Measurements from ENCODE around the gene NR4A1. TPM values are rescaled to one million over a fixed set of nuclear protein-coding genes. Genes with fewer than 3 reads are reported as not detected.

Gene NR4A1
- total and polyA plus RNA-seq, 2 of the 13 experiments (the other 11 are each of a cell fraction or from before 2014, with no cell fraction given): 5.7 to 15.2 TPM

DNA sequence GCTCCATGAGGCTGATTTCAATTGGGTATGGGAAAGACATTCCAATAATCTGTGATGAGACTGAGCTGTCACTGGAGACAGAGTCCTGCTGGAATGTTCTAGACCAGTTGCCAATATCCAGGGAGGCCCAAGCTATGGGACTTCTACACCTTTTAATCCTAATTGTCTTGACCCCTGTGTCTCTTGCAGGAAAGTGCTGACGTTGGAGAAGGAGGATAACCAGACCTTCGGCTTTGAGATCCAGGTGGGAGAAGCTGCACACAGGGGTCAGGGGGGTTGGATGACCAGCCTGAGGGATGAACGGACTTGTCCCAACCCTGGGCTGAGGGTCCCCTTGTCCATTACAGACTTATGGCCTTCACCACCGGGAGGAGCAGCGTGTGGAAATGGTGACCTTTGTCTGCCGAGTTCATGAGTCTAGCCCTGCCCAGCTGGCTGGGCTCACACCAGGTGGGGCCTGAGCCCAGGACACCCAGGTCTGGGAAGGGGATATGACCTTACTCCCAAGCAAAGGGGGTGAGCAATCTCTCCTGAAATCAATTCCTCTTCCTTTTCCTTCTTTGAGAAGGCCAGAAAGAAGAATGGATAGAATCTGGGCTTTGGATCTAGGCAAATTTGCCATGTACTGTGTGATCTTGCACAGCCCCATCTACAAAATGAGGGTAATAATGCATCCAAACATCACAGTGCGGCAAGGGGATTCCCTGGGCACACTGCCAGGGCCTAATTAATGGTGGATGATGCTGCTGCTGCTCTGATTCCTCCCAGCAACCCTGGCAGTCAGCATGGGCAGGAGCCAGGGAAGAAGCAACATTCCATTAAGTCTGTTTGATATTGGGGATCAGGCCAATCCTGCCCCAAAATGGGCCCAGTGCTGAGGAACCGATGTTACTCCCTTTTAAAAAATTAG is 40.3 kb upstream of the NR4A1 start (continued):
- TF ChIP-seq, protein P1, sequence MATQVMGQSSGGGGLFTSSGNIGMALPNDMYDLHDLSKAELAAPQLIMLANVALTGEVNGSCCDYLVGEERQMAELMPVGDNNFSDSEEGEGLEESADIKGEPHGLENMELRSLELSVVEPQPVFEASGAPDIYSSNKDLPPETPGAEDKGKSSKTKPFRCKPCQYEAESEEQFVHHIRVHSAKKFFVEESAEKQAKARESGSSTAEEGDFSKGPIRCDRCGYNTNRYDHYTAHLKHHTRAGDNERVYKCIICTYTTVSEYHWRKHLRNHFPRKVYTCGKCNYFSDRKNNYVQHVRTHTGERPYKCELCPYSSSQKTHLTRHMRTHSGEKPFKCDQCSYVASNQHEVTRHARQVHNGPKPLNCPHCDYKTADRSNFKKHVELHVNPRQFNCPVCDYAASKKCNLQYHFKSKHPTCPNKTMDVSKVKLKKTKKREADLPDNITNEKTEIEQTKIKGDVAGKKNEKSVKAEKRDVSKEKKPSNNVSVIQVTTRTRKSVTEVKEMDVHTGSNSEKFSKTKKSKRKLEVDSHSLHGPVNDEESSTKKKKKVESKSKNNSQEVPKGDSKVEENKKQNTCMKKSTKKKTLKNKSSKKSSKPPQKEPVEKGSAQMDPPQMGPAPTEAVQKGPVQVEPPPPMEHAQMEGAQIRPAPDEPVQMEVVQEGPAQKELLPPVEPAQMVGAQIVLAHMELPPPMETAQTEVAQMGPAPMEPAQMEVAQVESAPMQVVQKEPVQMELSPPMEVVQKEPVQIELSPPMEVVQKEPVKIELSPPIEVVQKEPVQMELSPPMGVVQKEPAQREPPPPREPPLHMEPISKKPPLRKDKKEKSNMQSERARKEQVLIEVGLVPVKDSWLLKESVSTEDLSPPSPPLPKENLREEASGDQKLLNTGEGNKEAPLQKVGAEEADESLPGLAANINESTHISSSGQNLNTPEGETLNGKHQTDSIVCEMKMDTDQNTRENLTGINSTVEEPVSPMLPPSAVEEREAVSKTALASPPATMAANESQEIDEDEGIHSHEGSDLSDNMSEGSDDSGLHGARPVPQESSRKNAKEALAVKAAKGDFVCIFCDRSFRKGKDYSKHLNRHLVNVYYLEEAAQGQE (IDR thresholded peaks at IDR 0.05; ENCODE audit: borderline replicate concordance in 1 of 2, low read depth in 1 of 2, low read length in 2 of 2): no peak
- no peak for TF ChIP-seq POLR2G (IDR thresholded peaks at IDR 0.05; ENCODE audit: low read depth, low read length)
- no peak for TF ChIP-seq ZNF577 (CRISPR knock-in tag; IDR thresholded peaks at IDR 0.05; ENCODE audit: borderline replicate concordance, low read depth)
- no peak for TF ChIP-seq ZSCAN21 (CRISPR knock-in tag; IDR thresholded peaks at IDR 0.05; ENCODE audit: borderline replicate concordance)
- TF ChIP-seq ZNF737 (CRISPR knock-in tag; IDR thresholded peaks at IDR 0.05; ENCODE audit: borderline replicate concordance): no peak
- TF ChIP-seq, protein P2, sequence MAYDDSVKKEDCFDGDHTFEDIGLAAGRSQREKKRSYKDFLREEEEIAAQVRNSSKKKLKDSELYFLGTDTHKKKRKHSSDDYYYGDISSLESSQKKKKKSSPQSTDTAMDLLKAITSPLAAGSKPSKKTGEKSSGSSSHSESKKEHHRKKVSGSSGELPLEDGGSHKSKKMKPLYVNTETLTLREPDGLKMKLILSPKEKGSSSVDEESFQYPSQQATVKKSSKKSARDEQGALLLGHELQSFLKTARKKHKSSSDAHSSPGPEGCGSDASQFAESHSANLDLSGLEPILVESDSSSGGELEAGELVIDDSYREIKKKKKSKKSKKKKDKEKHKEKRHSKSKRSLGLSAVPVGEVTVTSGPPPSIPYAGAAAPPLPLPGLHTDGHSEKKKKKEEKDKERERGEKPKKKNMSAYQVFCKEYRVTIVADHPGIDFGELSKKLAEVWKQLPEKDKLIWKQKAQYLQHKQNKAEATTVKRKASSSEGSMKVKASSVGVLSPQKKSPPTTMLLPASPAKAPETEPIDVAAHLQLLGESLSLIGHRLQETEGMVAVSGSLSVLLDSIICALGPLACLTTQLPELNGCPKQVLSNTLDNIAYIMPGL (CRISPR knock-in tag; IDR thresholded peaks at IDR 0.05; ENCODE audit: borderline replicate concordance in 1 of 2, low read depth in 1 of 2): peak in 1 of 2 experiments; percentile 51; a peak in 1 of 4 replicates
- TF ChIP-seq MTF2 (CRISPR knock-in tag; IDR thresholded peaks at IDR 0.05; ENCODE audit: borderline replicate concordance): no peak
- no peak for TF ChIP-seq ZNF749 (CRISPR knock-in tag; IDR thresholded peaks at IDR 0.05; ENCODE audit: borderline replicate concordance)
- no peak for TF ChIP-seq TGIF2 (CRISPR knock-in tag; IDR thresholded peaks at IDR 0.05)
- peak; percentile 90 for TF ChIP-seq HNF4A (CRISPR knock-in tag; IDR thresholded peaks at IDR 0.05)
- TF ChIP-seq SMAD1 (CRISPR knock-in tag; IDR thresholded peaks at IDR 0.05; ENCODE audit: borderline replicate concordance, low read depth): no peak
- no peak for TF ChIP-seq ATM (IDR thresholded peaks at IDR 0.05; ENCODE audit: borderline replicate concordance)
- TF ChIP-seq HMG20B (CRISPR knock-in tag; conservative IDR thresholded peaks at IDR 0.05): no peak
- no peak for TF ChIP-seq ZNF292 (CRISPR knock-in tag; IDR thresholded peaks at IDR 0.05; ENCODE audit: borderline replicate concordance, low read depth)
- TF ChIP-seq, protein P3, sequence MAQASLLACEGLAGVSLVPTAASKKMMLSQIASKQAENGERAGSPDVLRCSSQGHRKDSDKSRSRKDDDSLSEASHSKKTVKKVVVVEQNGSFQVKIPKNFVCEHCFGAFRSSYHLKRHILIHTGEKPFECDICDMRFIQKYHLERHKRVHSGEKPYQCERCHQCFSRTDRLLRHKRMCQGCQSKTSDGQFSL (CRISPR knock-in tag; IDR thresholded peaks at IDR 0.05): no peak
- no peak for TF ChIP-seq PAF1 (CRISPR knock-in tag; IDR thresholded peaks at IDR 0.05)
- TF ChIP-seq, protein P4, sequence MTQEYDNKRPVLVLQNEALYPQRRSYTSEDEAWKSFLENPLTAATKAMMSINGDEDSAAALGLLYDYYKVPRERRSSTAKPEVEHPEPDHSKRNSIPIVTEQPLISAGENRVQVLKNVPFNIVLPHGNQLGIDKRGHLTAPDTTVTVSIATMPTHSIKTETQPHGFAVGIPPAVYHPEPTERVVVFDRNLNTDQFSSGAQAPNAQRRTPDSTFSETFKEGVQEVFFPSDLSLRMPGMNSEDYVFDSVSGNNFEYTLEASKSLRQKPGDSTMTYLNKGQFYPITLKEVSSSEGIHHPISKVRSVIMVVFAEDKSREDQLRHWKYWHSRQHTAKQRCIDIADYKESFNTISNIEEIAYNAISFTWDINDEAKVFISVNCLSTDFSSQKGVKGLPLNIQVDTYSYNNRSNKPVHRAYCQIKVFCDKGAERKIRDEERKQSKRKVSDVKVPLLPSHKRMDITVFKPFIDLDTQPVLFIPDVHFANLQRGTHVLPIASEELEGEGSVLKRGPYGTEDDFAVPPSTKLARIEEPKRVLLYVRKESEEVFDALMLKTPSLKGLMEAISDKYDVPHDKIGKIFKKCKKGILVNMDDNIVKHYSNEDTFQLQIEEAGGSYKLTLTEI (CRISPR knock-in tag; conservative IDR thresholded peaks at IDR 0.05): no peak
- peak; percentile 10; the same call in 1 of the 2 replicates for TF ChIP-seq ZNF263 (CRISPR knock-in tag; IDR thresholded peaks at IDR 0.05)

Data from HepG2 (cell line).